Measurements from ENCODE around the gene TMPRSS2.
A peak's percentile ranks its signal among the peaks of the same experiment; 100 is the strongest.

Gene TMPRSS2

GRCh38 chr21:41447356-41447755 is 60.6 kb downstream of the TMPRSS2 start:
- DNase-seq (ENCODE audit: low spot score): no peak

GRCh38 chr21:41446586-41446985 is 61.4 kb downstream of the TMPRSS2 start:
- DNase-seq (ENCODE audit: low spot score): no peak

GRCh38 chr21:41445465-41445862 is 62.5 kb downstream of the TMPRSS2 start:
- DNase-seq (ENCODE audit: low spot score): no peak

DNA sequence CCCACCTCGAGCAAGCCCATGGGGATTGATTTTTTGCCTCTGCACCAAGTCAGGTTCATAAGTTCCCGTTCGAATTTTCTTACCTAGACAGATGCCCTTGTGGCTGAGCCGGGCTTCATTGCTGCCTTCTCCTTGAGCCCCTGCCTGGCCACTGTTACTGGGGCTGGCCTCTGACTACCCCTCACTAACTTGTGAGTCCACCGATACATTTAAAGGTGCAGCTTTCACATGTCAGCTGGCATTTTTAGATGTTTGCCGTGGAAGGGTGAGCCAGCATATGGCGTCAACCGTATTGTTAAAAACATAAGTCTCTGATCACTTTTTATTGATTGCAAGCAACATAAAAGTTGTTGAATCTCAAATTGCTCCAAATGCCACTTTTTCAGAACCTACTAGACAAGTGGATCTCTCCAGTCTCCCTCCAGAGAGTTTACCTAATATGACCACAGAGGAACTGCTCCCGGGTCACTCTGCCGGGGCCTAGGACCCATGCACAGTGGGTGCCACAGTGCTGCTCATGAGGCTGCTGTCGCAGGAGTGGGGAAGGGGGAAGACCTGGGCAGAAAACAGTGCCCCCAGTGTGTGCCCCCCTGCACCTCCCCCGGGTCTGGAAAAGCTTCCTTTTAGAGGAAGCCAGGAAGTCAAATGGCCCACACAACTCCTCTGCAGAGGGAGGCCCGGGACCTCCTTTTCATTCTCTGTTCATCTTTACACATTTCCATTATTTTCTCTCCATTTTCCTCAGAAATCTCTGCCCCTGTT is 63.1 kb downstream of the TMPRSS2 start:
- DNase-seq (ENCODE audit: low spot score): no peak

DNA sequence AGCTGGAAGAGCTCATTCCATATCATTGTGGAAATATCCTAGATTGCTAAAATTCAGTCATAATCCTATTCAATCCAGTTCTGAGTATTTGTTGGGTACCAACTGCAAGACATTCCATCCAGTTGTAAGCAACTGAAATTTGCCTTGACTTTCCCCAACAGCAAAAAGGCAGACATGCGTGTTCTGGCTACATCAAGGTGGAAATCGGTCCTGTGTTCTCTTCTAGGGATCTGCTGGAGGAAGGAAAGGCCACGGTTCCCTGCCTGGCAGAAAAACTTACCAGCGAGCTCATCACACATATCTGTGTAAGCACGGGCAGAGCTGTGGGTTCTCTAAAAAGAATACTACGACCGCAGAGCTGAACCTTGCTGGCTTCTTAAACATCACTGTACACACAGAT is 64.4 kb downstream of the TMPRSS2 start:
- no peak for DNase-seq (ENCODE audit: low spot score)

DNA sequence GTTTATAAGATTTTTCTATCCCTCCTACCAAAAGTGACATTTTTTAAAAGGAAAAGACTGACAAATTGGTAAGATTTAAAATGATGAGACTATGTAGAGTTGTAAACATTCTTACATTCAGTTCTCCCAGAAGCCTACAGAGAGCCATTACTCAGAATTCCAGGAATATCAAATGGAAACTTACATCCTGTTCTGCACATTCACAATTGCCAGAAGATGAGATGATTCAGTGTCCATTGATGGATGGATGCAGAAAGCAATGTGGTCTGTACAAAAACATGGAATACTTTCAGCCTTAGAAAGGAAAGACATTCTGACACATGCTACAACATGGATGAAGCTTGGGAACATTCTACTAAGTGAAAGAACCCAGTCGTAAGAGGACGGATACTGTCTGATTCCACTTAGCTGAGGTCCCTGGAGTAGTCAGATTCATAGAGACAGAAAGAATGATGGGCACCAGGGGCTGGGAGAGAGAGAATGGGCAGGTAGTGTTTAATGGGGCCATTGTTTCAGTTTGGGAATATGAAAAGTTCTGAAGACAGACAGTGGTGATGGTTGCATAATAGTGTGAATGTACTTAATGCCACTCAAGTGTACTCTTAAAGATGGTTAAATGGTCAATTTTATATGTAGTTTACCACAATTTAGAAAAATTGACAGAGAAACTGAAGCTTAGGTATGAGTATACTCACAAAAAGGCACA is 65.3 kb downstream of the TMPRSS2 start:
- peak; percentile 9 for DNase-seq (ENCODE audit: low spot score)

GRCh38 chr21:41441546-41441945 is 66.4 kb downstream of the TMPRSS2 start:
- no peak for DNase-seq (ENCODE audit: low spot score)

DNA sequence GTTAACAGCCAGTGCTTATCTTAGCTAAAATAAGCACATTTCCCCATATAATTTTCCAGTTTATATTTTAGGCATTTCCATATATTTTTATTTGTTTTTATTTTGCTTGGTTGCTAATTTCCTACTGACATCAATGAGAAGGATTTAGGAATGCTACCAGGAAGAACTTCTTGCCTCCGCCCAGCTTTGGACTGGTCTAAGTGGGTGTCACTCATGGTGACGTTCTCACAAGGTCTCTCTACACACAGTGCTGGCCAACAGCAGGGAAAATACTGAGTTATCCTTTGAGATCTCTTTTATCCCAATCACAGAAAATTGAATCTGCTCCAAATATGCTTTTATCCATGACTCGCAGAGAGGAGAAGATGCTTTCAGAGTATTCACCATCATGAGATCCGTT is 68.7 kb downstream of the TMPRSS2 start:
- DNase-seq (ENCODE audit: low spot score): no peak

DNA sequence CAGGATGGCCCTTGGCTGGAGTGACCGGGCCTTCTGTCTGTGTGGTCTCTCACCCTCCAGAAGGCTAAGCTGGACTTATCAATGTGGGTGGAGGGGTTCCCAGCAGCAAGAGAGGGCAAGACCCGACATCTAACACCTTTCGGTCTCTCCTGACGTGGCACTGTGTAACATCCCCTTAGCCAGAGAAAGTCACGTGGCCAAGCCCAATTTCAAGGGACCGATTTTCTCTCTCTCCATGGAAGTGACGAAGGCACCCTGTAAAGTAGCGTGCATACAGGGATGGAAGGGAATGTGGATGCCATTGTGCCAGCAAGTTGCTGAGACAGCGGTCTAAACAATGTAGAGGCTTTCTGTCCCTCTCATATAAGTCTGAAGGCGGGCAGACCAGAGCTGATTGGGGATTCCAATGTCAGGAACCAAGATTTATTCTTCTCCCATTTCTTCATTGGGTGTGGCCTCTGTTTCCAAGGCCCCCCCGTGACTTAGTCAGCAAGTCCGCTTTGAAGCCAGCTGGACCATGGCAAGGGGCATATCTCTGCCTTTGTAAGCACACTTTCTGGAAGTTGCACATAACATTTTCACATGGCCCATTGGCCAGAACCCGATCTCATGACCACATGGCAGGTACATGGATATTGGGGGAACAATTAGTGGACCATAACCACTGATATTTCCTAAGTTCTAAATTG is 69.4 kb downstream of the TMPRSS2 start:
- no peak for DNase-seq (ENCODE audit: low spot score)

DNA sequence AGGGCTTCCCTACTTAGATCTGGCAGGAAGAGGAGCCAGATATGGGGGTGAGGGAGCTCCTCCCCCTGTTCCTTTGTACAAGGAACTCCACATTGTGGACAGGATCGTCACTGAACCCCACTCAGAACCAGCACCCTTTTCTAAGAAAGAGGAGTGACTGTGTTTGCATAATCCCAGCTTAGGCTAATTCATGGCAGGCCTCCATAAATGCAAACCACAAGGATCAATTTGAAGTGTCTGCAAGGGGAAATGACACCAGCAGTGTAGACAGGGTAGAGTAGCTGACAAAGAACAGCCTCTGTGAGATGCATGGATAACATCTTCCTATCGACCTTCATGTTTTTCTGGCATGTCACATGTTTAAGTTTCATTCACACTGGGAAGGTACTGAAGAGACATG is 70.2 kb downstream of the TMPRSS2 start:
- DNase-seq (ENCODE audit: low spot score): no peak

GRCh38 chr21:41435706-41436105 is 72.3 kb downstream of the TMPRSS2 start:
- no peak for DNase-seq (ENCODE audit: low spot score)

- no peak for DNase-seq (ENCODE audit: low spot score)
Measured at GRCh38 chr21:41433566-41433965, 74.4 kb downstream of the TMPRSS2 start.

- DNase-seq (ENCODE audit: low spot score): no peak
Measured at GRCh38 chr21:41432562-41433460, 75.1 kb downstream of the TMPRSS2 start.

DNA sequence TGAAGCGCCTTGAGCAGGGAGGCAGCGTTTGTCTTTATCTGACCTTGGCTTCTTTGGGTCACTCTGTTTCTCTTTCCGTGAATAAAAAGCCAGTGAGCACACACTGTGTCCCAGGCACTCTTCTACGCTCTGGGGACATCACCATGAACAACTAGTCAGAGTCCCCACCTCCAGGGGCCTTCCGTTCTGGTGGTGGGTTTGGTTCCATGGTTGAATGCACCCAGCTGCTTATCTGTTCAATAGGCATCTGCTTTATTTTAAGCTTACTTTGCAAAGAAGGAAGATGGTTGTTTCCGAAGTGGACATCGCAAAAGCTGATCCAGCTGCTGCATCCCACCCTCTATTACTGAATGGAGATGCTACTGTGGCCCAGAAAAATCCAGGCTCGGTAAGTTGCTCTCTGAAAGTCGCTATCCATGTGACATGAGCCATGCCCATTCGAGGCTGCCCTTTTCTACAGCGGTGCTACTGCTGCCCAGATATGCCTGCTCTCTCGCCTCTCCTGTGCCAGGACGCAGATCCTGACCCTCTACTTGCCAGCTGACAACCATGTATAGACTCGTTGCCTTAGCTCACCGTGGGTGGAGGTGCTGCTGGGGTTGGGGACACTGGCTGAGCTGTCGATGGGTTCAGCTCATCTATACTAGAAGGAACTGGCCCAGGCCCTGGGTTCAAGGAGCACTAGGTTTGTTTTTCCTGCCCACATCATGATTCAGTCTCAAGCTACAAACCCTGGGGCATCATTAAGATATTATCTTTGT is 76.0 kb downstream of the TMPRSS2 start:
- DNase-seq (ENCODE audit: low spot score): no peak

DNA sequence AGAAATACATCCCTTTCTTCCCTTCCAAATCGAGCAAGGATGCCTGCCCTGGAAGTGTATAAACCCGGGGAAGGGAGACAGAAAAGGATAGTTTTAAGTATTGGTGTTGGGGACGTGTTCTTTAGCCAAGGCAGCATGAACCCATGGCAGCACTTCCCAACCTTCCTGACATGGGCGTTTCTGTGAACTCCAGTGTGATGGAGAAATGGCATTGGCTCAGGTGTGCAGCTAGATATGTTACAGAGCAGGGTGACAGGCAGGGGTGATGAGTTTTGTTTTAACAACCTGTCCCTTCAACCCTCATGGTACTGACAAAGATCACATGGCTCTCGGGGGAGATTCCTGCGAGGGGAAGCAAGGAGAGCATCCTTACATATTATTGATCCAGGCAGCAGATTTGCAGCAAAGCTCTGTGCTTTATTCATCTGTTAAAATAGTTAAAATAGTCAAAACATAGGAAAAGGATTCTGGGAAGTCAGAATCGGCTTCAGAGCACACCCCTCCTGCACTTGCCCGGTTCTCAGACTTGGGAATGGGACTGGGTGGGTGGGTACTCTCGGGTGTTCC is 78.0 kb downstream of the TMPRSS2 start:
- no peak for DNase-seq (ENCODE audit: low spot score)

GRCh38 chr21:41429305-41429704 is 78.7 kb downstream of the TMPRSS2 start:
- DNase-seq (ENCODE audit: low spot score): no peak

GRCh38 chr21:41428847-41429246 is 79.1 kb downstream of the TMPRSS2 start:
- DNase-seq (ENCODE audit: low spot score): no peak

- DNase-seq (ENCODE audit: low spot score): no peak
Measured at GRCh38 chr21:41428311-41428710, 79.6 kb downstream of the TMPRSS2 start.

DNA sequence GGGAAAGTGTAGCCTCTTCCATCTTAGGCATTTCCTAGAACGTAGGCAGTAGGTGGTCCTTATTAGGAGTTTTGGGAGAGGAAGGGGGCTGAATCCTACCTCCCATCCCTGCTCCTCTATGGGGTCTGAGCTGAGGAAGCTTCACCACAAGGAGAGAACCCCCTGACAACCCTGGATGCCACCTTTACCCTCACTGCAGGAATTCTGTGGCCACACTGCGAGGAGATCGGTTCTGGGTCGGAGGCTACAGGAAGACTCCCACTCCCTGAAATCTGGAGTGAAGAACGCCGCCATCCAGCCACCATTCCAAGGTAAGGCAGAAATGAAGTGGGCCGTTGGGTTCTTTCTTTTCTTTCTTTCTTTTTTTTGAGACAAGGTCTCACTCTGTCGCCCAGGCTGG is 80.4 kb downstream of the TMPRSS2 start:
- no peak for DNase-seq (ENCODE audit: low spot score)

- no peak for DNase-seq (ENCODE audit: low spot score)
Measured at GRCh38 chr21:41426676-41427404, 81.1 kb downstream of the TMPRSS2 start.

Data from kidney tubule cell (primary cell).